HCT116 (cell line): ENCODE results near the gene TNPO2. TPM values are rescaled to one million over a fixed set of nuclear protein-coding genes. Genes with fewer than 3 reads are reported as not detected.

Source experiments
- ATAC-seq: fragments of 200-7000 bp; cut with Tn5 transposase; 2 replicates; pipeline ENCODE4 v1.9.1; 2020; ENCODE audit warnings: mild to moderate bottlenecking, moderate library complexity
- BruUV-seq: library from RNA; stranded (reverse); fragments of 400-500 nt; replicated peaks from 2 replicates; lab custom pipeline; 2021; lab: Mats Ljungman, UMichigan
- CTCF ChIA-PET: fragments of 300-600 bp; sonication (Branson Sonifier 250); formaldehyde crosslinking; loops from one replicate; lab custom pipeline; 2021; ENCODE audit warnings: antibody characterized with exemption; lab: Charles Lee
- POLR2A ChIA-PET: fragments of 300-600, 350-600 bp; sonication (Branson Sonifier 250); formaldehyde crosslinking; loops from one replicate; lab custom pipeline; 2021; ENCODE audit warnings: antibody characterized with exemption; lab: Charles Lee
- RAD21 ChIA-PET, 2 experiments: fragments of 300-600 bp; sonication (Branson Sonifier 250); formaldehyde crosslinking; loops; one replicate each; lab custom pipeline; 2023; ENCODE audit warnings: low total read pairs in 2 of 2; ENCODE audit not compliant: uncharacterized antibody in 2 of 2, unreplicated experiment in 2 of 2, low non-redundant PET in 1 of 2; lab: Charles Lee
- DNase-seq: peaks from one replicate; pipeline ENCODE4 v3.0.0-alpha.2; 2010; ENCODE audit warnings: low read depth, low spot score
- H2AFZ ChIP-seq: fragments of 200-600 bp; shearing (Covaris generic), sonication (generic); 2 replicates; pipeline ENCODE4 v1.6.1; 2017; ENCODE audit warnings: low read depth, mixed run types, mixed read lengths, antibody characterized with exemption, low read length; ENCODE audit not compliant: poor library complexity, severe bottlenecking
- H3K27ac ChIP-seq: 2 replicates; pipeline ENCODE4 v1.5.1; 2012; ENCODE audit warnings: low read depth, low read length
- H3K27me3 ChIP-seq: fragments of 200-600 bp; sonication (generic); 2 replicates; pipeline ENCODE4 v1.6.1; 2016; ENCODE audit warnings: mixed run types, low read length, mixed read lengths; ENCODE audit not compliant: insufficient read depth
- H3K36me3 ChIP-seq, 2 experiments: fragments of 200-500 bp in 1 of 2; fragments of 200-600 bp in 1 of 2; sonication (Bioruptor generic) in 1 of 2; sonication (generic) in 1 of 2; 2 replicates each; pipeline versions ENCODE4 v1.5.1 to v1.6.1; 2014 to 2016; ENCODE audit warnings: low read length in 2 of 2, inconsistent platforms in 1 of 2, mixed read lengths in 1 of 2, mixed run types in 1 of 2; ENCODE audit not compliant: insufficient read depth in 2 of 2, control insufficient read depth in 1 of 2
- H3K4me1 ChIP-seq, 2 experiments: fragments of 200-600 bp in 1 of 2; sonication (generic) in 1 of 2; 2 replicates each; pipeline versions ENCODE4 v1.5.1 to v1.6.1; 2012 to 2017; ENCODE audit warnings: low read length in 2 of 2, inconsistent platforms in 1 of 2, mild to moderate bottlenecking in 1 of 2, mixed read lengths in 1 of 2, mixed run types in 1 of 2, moderate library complexity in 1 of 2; ENCODE audit not compliant: insufficient read depth in 2 of 2, control insufficient read depth in 1 of 2
- H3K4me2 ChIP-seq: fragments of 200-600 bp; sonication (generic); 2 replicates; pipeline ENCODE4 v1.6.1; 2017; ENCODE audit warnings: mixed run types, low read length, mixed read lengths
- H3K4me3 ChIP-seq, 2 experiments: fragments of 200-600 bp in 1 of 2; sonication (generic) in 1 of 2; replicated peaks in 1 of 2; 2 replicates each; pipeline ENCODE4 v1.5.1; 2011 to 2016; ENCODE audit warnings: low read length in 2 of 2, control low read depth in 1 of 2, low read depth in 1 of 2, mild to moderate bottlenecking in 1 of 2, mixed read lengths in 1 of 2, mixed run types in 1 of 2
- H3K79me2 ChIP-seq: fragments of 200-600 bp; sonication (generic); 2 replicates; pipeline ENCODE4 v1.6.1; 2017; ENCODE audit warnings: mild to moderate bottlenecking, mixed run types, low read length, moderate library complexity, mixed read lengths; ENCODE audit not compliant: insufficient read depth
- H3K9ac ChIP-seq: fragments of 200-600 bp; sonication (generic); 2 replicates; pipeline ENCODE4 v1.6.1; 2016; ENCODE audit warnings: low read length, mixed read lengths
- H3K9me2 ChIP-seq: fragments of 200-600 bp; sonication (generic), shearing (Covaris generic); 2 replicates; pipeline ENCODE4 v1.6.1; 2017; ENCODE audit warnings: mixed run types, mild to moderate bottlenecking, moderate library complexity; ENCODE audit not compliant: insufficient read depth
- H3K9me3 ChIP-seq, 2 experiments: fragments of 200-500 bp in 1 of 2; fragments of 200-600 bp in 1 of 2; sonication (Bioruptor generic) in 1 of 2; sonication (generic) in 1 of 2; 2 replicates each; pipeline ENCODE4 v1.6.1; 2014 to 2017; ENCODE audit warnings: low read length in 2 of 2, mixed read lengths in 2 of 2, inconsistent platforms in 1 of 2, low read depth in 1 of 2, mild to moderate bottlenecking in 1 of 2, mixed run types in 1 of 2, moderate library complexity in 1 of 2; ENCODE audit not compliant: control insufficient read depth in 1 of 2, insufficient read depth in 1 of 2
- H4K20me1 ChIP-seq: fragments of 200-600 bp; sonication (generic), shearing (Covaris generic); 2 replicates; pipeline ENCODE4 v1.6.1; 2017; ENCODE audit warnings: mixed run types, mild to moderate bottlenecking, moderate library complexity; ENCODE audit not compliant: insufficient read depth
- EGR1 ChIP-seq: IDR thresholded peaks from 2 replicates; pipeline ENCODE4 v1.6.1; 2012; ENCODE audit warnings: low read depth
- ELF1 ChIP-seq: IDR thresholded peaks from 2 replicates; pipeline ENCODE4 v1.6.1; 2012; ENCODE audit warnings: low read depth, borderline replicate concordance
- EZH2phosphoT487 ChIP-seq: fragments of 200-600 bp; IDR thresholded peaks from 2 replicates; pipeline ENCODE4 v1.6.1; 2018; ENCODE audit warnings: antibody characterized with exemption, borderline replicate concordance
- POLR2AphosphoS5 ChIP-seq: IDR thresholded peaks from 2 replicates; pipeline ENCODE4 v1.6.1; 2011; ENCODE audit warnings: mild to moderate bottlenecking, low read depth, low read length, moderate library complexity
- SP1 ChIP-seq: IDR thresholded peaks from 2 replicates; pipeline ENCODE4 v1.6.1; 2012; ENCODE audit warnings: low read depth
- ZFX ChIP-seq: fragments of 450-650 bp; IDR thresholded peaks from 2 replicates; pipeline ENCODE4 v1.6.1; 2017
- intact Hi-C: fragments of 100-400 bp; cut with micrococcal nuclease; formaldehyde crosslinking; loops from 2 replicates; pipeline ENCODE4 v1.10.0; 2022
- total RNA-seq: library from RNA; stranded (reverse); gene quantifications from one replicate; pipeline ENCODE4 v1.2.1, GENCODE V29; 2021; ENCODE audit not compliant: unreplicated experiment
- TF ChIP-seq, protein P1 (sequence below): IDR thresholded peaks from 2 replicates; pipeline ENCODE4 v1.6.1; 2011; ENCODE audit warnings: mild to moderate bottlenecking, low read length, moderate library complexity; ENCODE audit not compliant: insufficient replicate concordance; ENCODE audit errors: extremely low read depth
- TF ChIP-seq, protein P2 (sequence below), 3 experiments: fragments of 200-600 bp in 1 of 3; sonication (generic) in 1 of 3; IDR thresholded peaks in 2 of 3; conservative IDR thresholded peaks in 1 of 3; 2 replicates each; pipeline ENCODE4 v1.5.1; 2012 to 2017; ENCODE audit warnings: low read depth in 2 of 3, low read length in 2 of 3, antibody characterized with exemption in 1 of 3, borderline replicate concordance in 1 of 3, control low read depth in 1 of 3, mild to moderate bottlenecking in 1 of 3, mixed read lengths in 1 of 3, mixed run types in 1 of 3, moderate library complexity in 1 of 3; ENCODE audit not compliant: insufficient read depth in 1 of 3

The TNPO2 gene
- total RNA-seq, 1 experiment from 2014 or later, result 81.8 TPM

DNA sequence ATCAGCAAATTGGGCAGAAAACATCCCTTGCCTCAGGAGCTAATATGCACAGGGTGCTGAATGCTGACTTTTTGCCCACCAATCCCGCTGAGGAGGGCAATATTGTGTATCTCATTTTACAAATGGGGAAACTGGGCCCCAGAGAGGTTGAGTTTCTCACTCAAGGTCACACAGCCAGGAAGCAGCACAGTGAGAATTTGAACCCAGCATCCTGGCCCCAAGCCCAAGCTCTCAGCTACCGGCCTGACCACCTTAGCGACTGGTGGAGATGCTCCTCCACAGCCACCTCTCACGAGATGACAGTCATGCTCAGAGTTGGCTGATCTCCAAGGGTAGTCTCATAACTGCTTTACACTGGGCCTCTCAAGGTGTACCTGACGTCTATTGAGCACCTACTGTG, 30.8 kb downstream of the TNPO2 start:
- no peak overlapping the region for H3K4me3 ChIP-seq
- no peaks in the 10 kb centered on the region for H3K9me2 ChIP-seq
- H4K20me1 ChIP-seq, result no peaks in the 10 kb centered on the region
- H2AFZ ChIP-seq, result no peak overlapping the region
- no peaks in the 10 kb centered on the region; a peak in 1 of 4 replicates for H3K36me3 ChIP-seq
- peaks cover 10% of the 10 kb centered on the region; the same call in 1 of the 2 replicates for H3K79me2 ChIP-seq
- no peak for TF ChIP-seq ZFX
- no peak overlapping the region for H3K27ac ChIP-seq
- no peak for ATAC-seq
- BruUV-seq, result no TSS peak
- no peak for DNase-seq
- no peaks in the 10 kb centered on the region for H3K27me3 ChIP-seq
- H3K9me3 ChIP-seq, result no peaks in the 10 kb centered on the region
- ChIA-PET RAD21 (no interaction called here), CTCF (no interaction called here), POLR2A (no interaction called here)
- intact Hi-C loops, result no loop called here
- H3K9ac ChIP-seq, result no peak overlapping the region
- H3K4me1 ChIP-seq, result peaks cover 9 to 23% of the 10 kb centered on the region in 2 experiments; a peak in 3 of 4 replicates
- H3K4me2 ChIP-seq, result no peak overlapping the region

DNA sequence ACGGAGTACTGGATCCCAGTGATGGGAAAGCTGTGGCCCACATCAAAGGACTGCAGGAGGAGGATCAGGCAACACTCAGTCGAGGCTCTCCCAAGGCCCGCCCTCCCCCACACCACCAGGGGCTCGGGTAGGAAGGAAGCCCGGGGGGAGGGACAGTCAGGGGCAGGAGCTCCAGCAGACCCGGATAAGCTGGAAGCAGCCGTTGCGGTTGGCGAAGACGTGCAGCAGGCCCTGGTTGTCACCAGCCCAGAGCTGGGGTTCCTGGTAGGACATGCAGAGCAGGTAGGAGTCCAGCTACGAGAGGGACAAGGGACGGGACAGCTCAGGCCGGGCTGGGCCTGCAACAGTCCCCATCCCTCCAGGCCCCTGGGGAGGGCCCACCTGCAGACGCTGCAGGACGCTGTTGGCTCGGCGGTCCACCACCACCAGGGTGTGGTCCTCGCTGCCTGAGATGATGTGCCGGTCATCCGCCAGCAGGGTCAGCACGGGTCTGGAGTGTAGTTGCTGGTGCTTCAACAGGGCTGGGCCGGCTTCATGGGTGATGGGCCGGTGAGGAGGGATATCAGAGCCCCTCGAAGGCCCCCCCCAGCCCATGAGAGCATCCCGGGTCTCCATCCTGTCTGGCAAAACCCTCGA, 34.0 kb downstream of the TNPO2 start:
- no peaks in the 10 kb centered on the region for H3K9me3 ChIP-seq
- ATAC-seq (peak; percentile 10; the same call in 1 of the 2 replicates), DNase-seq (no peak)
- H3K27me3 ChIP-seq, result no peaks in the 10 kb centered on the region
- BruUV-seq, result no TSS peak
- no peak overlapping the region for H3K4me3 ChIP-seq
- RAD21 ChIA-PET, result no interaction called here
- no peaks in the 10 kb centered on the region; a peak in 1 of 4 replicates for H3K36me3 ChIP-seq
- no peak overlapping the region for H3K4me2 ChIP-seq
- POLR2A ChIA-PET, result no interaction called here
- TF ChIP-seq, protein P1, sequence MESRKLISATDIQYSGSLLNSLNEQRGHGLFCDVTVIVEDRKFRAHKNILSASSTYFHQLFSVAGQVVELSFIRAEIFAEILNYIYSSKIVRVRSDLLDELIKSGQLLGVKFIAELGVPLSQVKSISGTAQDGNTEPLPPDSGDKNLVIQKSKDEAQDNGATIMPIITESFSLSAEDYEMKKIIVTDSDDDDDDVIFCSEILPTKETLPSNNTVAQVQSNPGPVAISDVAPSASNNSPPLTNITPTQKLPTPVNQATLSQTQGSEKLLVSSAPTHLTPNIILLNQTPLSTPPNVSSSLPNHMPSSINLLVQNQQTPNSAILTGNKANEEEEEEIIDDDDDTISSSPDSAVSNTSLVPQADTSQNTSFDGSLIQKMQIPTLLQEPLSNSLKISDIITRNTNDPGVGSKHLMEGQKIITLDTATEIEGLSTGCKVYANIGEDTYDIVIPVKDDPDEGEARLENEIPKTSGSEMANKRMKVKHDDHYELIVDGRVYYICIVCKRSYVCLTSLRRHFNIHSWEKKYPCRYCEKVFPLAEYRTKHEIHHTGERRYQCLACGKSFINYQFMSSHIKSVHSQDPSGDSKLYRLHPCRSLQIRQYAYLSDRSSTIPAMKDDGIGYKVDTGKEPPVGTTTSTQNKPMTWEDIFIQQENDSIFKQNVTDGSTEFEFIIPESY, result no peak
- no peak for TF ChIP-seq EZH2phosphoT487
- TF ChIP-seq SP1, result no peak
- TF ChIP-seq, protein P2, sequence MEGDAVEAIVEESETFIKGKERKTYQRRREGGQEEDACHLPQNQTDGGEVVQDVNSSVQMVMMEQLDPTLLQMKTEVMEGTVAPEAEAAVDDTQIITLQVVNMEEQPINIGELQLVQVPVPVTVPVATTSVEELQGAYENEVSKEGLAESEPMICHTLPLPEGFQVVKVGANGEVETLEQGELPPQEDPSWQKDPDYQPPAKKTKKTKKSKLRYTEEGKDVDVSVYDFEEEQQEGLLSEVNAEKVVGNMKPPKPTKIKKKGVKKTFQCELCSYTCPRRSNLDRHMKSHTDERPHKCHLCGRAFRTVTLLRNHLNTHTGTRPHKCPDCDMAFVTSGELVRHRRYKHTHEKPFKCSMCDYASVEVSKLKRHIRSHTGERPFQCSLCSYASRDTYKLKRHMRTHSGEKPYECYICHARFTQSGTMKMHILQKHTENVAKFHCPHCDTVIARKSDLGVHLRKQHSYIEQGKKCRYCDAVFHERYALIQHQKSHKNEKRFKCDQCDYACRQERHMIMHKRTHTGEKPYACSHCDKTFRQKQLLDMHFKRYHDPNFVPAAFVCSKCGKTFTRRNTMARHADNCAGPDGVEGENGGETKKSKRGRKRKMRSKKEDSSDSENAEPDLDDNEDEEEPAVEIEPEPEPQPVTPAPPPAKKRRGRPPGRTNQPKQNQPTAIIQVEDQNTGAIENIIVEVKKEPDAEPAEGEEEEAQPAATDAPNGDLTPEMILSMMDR (IDR thresholded peaks at IDR 0.05 in 2 of 3, conservative IDR thresholded peaks at IDR 0.05 in 1 of 3; ENCODE audit: borderline replicate concordance in 1 of 3, insufficient read depth in 1 of 3, low read depth in 2 of 3, low read length in 2 of 3), result no peak
- no peak for TF ChIP-seq ELF1
- TF ChIP-seq EGR1, result no peak
- no peak for TF ChIP-seq POLR2AphosphoS5
- no peak overlapping the region for H3K9ac ChIP-seq
- intact Hi-C loops, result no loop called here
- no peak overlapping the region for H3K27ac ChIP-seq
- H3K4me1 ChIP-seq, result no peaks in the 10 kb centered on the region
- CTCF ChIA-PET, result no interaction called here
- H3K9me2 ChIP-seq, result no peaks in the 10 kb centered on the region
- H3K79me2 ChIP-seq, result no peaks in the 10 kb centered on the region
- H4K20me1 ChIP-seq, result no peaks in the 10 kb centered on the region
- no peak overlapping the region for H2AFZ ChIP-seq
